GM12872 (cell line): Measurements from ENCODE around the gene GNAI3.

ENCODE experiments used
- TF ChIP-seq, protein P1 (sequence below): IDR thresholded peaks from 3 replicates; pipeline ENCODE4 v1.5.1; 2011; ENCODE audit warnings: low read depth, mild to moderate bottlenecking, low read length, moderate library complexity; ENCODE audit not compliant: insufficient read depth

GNAI3 gene

DNA sequence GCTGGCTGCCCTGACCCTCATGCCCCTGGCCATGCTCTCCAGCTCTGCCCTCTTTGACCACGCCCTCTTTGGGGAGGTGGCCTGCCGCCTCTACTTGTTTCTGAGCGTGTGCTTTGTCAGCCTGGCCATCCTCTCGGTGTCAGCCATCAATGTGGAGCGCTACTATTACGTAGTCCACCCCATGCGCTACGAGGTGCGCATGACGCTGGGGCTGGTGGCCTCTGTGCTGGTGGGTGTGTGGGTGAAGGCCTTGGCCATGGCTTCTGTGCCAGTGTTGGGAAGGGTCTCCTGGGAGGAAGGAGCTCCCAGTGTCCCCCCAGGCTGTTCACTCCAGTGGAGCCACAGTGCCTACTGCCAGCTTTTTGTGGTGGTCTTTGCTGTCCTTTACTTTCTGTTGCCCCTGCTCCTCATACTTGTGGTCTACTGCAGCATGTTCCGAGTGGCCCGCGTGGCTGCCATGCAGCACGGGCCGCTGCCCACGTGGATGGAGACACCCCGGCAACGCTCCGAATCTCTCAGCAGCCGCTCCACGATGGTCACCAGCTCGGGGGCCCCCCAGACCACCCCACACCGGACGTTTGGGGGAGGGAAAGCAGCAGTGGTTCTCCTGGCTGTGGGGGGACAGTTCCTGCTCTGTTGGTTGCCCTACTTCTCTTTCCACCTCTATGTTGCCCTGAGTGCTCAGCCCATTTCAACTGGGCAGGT, 5.0 kb upstream of the GNAI3 start:
- TF ChIP-seq, protein P1, sequence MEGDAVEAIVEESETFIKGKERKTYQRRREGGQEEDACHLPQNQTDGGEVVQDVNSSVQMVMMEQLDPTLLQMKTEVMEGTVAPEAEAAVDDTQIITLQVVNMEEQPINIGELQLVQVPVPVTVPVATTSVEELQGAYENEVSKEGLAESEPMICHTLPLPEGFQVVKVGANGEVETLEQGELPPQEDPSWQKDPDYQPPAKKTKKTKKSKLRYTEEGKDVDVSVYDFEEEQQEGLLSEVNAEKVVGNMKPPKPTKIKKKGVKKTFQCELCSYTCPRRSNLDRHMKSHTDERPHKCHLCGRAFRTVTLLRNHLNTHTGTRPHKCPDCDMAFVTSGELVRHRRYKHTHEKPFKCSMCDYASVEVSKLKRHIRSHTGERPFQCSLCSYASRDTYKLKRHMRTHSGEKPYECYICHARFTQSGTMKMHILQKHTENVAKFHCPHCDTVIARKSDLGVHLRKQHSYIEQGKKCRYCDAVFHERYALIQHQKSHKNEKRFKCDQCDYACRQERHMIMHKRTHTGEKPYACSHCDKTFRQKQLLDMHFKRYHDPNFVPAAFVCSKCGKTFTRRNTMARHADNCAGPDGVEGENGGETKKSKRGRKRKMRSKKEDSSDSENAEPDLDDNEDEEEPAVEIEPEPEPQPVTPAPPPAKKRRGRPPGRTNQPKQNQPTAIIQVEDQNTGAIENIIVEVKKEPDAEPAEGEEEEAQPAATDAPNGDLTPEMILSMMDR, result no peak

DNA sequence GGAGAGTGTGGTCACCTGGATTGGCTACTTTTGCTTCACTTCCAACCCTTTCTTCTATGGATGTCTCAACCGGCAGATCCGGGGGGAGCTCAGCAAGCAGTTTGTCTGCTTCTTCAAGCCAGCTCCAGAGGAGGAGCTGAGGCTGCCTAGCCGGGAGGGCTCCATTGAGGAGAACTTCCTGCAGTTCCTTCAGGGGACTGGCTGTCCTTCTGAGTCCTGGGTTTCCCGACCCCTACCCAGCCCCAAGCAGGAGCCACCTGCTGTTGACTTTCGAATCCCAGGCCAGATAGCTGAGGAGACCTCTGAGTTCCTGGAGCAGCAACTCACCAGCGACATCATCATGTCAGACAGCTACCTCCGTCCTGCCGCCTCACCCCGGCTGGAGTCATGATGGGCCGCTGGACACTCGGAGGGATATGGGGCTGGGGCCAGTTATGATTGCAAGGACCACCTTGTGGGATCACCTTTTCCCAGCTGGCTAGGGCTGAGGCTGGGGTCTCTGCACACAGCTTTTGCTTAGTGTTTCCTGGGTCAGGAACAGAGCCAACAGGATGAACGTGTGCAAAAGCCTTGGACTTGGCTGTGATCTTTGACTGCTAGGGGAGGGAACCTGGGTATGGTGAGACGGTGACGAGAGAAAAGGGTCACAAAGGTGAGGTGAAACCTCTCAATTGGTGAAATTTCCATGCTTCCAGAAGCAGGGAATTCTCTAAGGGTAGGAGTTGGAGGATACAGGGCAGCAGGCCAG, 4.3 kb upstream of the GNAI3 start:
- TF ChIP-seq, protein P1, result no peak

DNA sequence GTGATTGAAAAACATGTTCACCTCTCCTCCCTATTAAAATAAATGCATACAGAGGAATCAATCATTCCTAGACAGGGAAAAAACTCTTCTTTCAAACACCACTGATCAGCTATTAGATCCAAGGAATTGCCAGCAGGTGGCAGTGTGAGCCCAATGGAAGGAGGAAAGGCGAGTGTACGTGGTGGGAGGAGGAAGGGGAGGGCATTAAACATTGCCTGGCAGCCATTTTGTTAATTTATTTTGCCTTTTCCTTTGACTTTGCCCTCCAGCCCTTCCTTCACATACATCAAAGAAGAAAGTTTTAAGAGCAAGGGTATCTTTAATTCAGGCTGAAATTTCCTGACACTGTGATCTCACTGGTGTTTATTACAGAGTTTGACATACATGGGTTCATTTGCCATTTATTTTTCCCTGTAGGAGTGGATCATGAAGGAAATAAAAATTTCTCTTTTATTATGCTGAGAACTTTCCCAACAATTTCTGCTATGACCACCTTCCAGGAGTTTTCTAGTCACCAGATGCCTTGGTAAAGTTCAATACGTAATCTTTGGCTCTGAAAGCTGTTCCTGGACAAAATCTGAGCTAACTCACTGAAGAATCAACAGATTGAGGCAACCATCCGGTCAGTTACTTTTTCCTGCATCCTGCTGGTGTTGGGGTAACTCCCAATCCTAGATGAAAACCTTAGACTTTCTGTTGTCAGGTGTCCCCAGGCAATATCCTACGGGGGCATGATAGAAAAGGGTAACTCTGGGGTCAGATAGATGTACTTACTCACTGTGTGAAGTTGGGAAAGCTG, 1.9 kb upstream of the GNAI3 start:
- TF ChIP-seq, protein P1, result peak; percentile 70

DNA sequence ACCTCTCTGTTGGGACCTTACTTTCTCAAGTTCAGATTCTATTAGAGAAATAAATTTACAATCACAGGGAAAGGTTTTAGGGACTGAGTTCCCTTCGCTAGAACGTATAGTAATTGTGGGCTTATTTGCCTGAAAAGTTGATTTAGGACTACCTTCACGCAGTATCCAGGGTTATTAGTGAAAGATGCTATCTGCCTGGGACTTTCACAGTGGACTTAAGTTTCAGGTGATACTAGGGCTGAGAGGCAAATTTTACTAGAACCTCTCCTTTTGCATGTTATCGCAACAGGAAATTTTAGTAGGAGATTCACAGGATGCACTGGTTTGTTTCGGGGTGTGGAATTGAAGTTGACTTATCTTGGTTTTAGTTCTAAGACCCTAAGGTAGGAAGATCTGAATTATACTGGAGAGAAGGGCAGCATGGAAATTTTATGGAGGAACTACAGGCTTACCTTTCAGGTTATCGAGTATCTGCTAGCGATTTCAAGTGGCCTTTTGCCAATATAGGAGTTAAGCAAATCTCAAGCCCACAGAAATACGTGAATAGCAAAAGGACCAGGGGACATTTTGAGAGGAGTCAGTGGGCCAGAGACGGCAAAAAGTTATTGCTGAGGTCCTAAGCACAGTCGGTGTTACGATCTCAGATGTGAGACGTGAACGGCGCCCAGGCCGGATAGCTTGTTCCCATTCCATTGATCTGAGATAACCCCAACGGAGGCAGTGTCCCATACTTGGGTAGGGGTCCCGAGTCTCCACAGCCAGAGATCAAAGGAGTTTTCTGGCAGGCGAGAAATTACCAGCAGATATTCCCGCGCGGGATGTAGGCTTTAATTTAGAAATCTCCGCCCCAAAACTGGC, 723 bp upstream of the GNAI3 start:
- TF ChIP-seq, protein P1, result no peak

DNA sequence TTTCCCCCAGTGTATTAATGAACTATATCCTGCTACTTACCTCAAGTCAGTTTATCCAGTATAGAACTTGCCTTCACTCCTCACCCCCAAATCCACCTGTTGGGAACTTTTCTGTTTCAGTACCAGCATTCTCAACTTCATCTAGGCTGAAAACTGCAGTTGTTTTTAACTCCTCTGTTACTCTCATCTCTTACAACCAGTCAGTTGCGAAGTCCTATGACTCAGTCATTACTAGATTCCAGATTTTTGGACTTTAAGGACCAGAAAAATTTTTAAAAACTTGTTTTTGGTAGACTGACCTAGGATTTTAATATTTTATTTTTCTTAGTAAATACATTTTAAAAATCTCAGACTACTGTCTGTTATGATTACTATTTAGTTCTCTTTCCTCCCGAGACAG, 8.1 kb downstream of the GNAI3 start:
- TF ChIP-seq, protein P1, result no peak

DNA sequence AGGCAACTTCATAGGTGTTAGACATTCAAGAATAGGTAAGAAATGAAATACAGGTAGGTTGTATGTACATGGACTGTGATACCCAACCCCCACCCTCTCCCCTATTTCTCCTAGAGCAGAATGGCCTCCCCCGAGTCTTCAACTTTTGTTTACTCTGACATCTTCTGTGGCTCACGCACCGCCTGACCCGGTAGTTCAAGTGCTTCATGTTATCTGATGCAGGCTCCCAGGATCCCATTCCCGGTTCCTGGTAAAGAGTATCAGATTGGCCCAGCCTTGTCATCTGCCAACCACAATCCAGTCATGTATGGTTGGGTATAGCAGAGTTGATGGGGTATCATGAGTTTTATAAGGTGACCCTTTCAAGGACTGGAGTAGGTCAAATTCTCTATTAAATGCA, 9.1 kb downstream of the GNAI3 start:
- TF ChIP-seq, protein P1, result no peak
